ENCODE measurements around the gene ARVCF.

The ARVCF gene

DNA sequence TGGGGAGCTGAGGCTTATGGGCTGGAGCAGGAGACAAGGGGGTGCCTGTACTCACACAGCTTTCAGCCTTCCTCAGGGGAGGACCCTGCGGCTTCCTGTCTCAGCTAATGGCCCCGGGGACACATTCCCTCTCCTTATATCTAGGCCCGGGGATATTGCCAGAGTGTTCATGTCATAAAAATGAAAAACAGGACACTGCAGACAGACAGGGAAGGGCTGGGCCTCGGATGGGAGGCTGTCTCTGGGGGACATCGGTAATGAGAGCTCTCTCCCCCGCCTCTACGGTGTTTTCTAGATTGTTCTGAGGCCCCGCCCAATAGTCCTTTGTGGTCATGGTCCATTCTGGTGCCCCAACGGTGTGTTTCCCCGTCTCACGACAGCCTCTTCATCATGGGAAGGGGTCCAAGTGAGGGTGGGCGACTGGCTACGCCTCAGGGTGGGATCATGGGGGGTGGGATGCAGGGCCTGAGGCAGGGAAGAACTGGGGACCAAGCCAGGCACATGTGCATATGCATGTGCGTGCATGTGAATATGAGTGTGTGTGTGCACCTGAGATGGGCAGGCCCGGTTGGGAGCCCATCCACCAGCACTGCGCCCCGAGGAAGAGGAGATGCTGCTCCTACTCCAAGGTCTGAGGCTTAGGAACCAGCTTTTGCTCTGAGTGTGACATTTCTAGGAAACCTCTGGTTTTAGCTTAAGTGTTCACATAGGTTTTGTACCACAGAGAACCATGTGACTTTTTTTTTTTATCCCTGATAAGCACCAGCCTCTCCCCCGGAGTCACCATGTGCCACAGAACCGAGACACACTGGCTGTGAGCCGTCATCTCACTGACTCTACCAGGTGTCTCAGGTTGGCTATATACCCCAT lies 5.3 kb downstream of the ARVCF start:
- Histone ChIP-seq H3K36me3 (ENCODE audit: insufficient read depth, low read length) (no peaks in the 10 kb centered on the region), H3K9me3 (ENCODE audit: low read length) (no peaks in the 10 kb centered on the region), H3K4me3 (ENCODE audit: low read depth, low read length, poor library complexity, severe bottlenecking) (no peak overlapping the region), H2AFZ (ENCODE audit: low read length) (no peak overlapping the region), H3K4me1 (ENCODE audit: insufficient read depth, low read length, severe bottlenecking) (peaks cover 5% of the 10 kb centered on the region), H3K9ac (ENCODE audit: low read length) (no peak overlapping the region), H3K9me2 (ENCODE audit: low read depth, low read length) (no peaks in the 10 kb centered on the region), H3F3A (ENCODE audit: insufficient read depth, low read length) (no peaks in the 10 kb centered on the region), H3K27me3 (ENCODE audit: insufficient read depth, low read length) (no peaks in the 10 kb centered on the region), H4K20me1 (ENCODE audit: insufficient read depth, low read length) (no peaks in the 10 kb centered on the region), H3K4me2 (ENCODE audit: low read length) (no peak overlapping the region), H3K27ac (ENCODE audit: low read depth, low read length, poor library complexity, severe bottlenecking) (no peak overlapping the region), H3K79me2 (ENCODE audit: insufficient read depth, low read length) (no peaks in the 10 kb centered on the region)
- TF ChIP-seq EZH2 (IDR thresholded peaks at IDR 0.05; ENCODE audit: borderline replicate concordance, low read length) = no peak
- TF ChIP-seq, protein P1, sequence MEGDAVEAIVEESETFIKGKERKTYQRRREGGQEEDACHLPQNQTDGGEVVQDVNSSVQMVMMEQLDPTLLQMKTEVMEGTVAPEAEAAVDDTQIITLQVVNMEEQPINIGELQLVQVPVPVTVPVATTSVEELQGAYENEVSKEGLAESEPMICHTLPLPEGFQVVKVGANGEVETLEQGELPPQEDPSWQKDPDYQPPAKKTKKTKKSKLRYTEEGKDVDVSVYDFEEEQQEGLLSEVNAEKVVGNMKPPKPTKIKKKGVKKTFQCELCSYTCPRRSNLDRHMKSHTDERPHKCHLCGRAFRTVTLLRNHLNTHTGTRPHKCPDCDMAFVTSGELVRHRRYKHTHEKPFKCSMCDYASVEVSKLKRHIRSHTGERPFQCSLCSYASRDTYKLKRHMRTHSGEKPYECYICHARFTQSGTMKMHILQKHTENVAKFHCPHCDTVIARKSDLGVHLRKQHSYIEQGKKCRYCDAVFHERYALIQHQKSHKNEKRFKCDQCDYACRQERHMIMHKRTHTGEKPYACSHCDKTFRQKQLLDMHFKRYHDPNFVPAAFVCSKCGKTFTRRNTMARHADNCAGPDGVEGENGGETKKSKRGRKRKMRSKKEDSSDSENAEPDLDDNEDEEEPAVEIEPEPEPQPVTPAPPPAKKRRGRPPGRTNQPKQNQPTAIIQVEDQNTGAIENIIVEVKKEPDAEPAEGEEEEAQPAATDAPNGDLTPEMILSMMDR (IDR thresholded peaks at IDR 0.05; ENCODE audit: low read length) = no peak

DNA sequence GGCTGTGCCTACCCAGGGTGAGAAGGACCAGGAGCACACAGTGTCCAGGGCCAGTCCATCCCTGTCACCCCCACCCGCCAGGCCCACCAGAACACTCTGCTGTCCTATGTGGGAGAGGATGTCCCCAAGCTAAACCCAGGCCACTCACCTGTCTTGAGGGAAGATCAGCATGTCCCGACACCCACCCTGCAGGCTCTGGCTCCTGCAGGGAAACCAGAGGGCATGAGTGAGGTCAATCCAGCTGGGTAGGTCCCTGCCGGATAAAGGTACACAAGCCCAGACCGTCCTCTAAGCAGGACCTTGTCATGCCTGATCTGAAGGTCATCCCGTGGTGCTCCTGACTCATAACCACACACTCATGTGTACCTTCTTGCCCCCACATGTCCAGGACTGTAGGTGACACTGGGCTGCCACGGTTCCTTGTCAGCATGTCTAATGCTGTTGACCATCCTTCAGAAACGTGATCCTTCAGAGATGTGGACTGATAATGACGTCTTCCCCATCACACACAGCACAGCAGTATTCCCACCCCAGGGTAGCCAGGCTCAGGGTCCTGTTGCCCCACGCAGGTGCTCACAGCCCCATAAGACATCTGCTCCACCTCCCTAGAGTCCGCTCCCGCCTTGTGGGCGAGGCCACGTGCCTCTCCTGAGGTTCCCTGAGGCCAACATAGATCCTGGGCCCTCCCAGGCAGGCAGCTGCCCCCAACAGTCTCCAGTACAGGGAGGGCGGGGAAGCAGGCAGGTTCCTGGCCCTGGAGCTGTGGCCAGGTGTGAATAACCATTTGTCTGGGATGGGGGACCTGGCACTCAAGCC lies 6.1 kb downstream of the ARVCF start:
- H3K4me2 ChIP-seq (ENCODE audit: low read length) = no peak overlapping the region
- H3K27me3 ChIP-seq (ENCODE audit: insufficient read depth, low read length) = no peaks in the 10 kb centered on the region
- no peaks in the 10 kb centered on the region for H3K9me3 ChIP-seq (ENCODE audit: low read length)
- no peak overlapping the region for H3K4me3 ChIP-seq (ENCODE audit: low read depth, low read length, poor library complexity, severe bottlenecking)
- H3K4me1 ChIP-seq (ENCODE audit: insufficient read depth, low read length, severe bottlenecking) = no peaks in the 10 kb centered on the region
- no peak overlapping the region for H3K9ac ChIP-seq (ENCODE audit: low read length)
- H3K36me3 ChIP-seq (ENCODE audit: insufficient read depth, low read length) = no peaks in the 10 kb centered on the region
- no peak overlapping the region for H2AFZ ChIP-seq (ENCODE audit: low read length)
- H4K20me1 ChIP-seq (ENCODE audit: insufficient read depth, low read length) = no peaks in the 10 kb centered on the region
- no peak overlapping the region for H3K27ac ChIP-seq (ENCODE audit: low read depth, low read length, poor library complexity, severe bottlenecking)
- no peaks in the 10 kb centered on the region for H3K9me2 ChIP-seq (ENCODE audit: low read depth, low read length)
- no peak for TF ChIP-seq EZH2 (IDR thresholded peaks at IDR 0.05; ENCODE audit: borderline replicate concordance, low read length)
- TF ChIP-seq, protein P1 (IDR thresholded peaks at IDR 0.05; ENCODE audit: low read length) = no peak
- H3K79me2 ChIP-seq (ENCODE audit: insufficient read depth, low read length) = no peaks in the 10 kb centered on the region
- H3F3A ChIP-seq (ENCODE audit: insufficient read depth, low read length) = no peaks in the 10 kb centered on the region

GRCh38 chr22:20009582-20010306 lies 6.9 kb downstream of the ARVCF start:
- TF ChIP-seq EZH2 (IDR thresholded peaks at IDR 0.05; ENCODE audit: borderline replicate concordance, low read length) = no peak
- TF ChIP-seq, protein P1 (IDR thresholded peaks at IDR 0.05; ENCODE audit: low read length) = no peak
- no peaks in the 10 kb centered on the region for H3K4me1 ChIP-seq (ENCODE audit: insufficient read depth, low read length, severe bottlenecking)
- no peak overlapping the region for H3K4me3 ChIP-seq (ENCODE audit: low read depth, low read length, poor library complexity, severe bottlenecking)
- no peaks in the 10 kb centered on the region for H3K36me3 ChIP-seq (ENCODE audit: insufficient read depth, low read length)
- H3K79me2 ChIP-seq (ENCODE audit: insufficient read depth, low read length) = no peaks in the 10 kb centered on the region
- H3K9ac ChIP-seq (ENCODE audit: low read length) = no peak overlapping the region
- H3F3A ChIP-seq (ENCODE audit: insufficient read depth, low read length) = no peaks in the 10 kb centered on the region
- H3K4me2 ChIP-seq (ENCODE audit: low read length) = no peak overlapping the region
- no peaks in the 10 kb centered on the region; the same call in 1 of the 2 replicates for H3K27me3 ChIP-seq (ENCODE audit: insufficient read depth, low read length)
- no peaks in the 10 kb centered on the region for H3K9me2 ChIP-seq (ENCODE audit: low read depth, low read length)
- H3K9me3 ChIP-seq (ENCODE audit: low read length) = peaks cover 4% of the 10 kb centered on the region; the same call in 1 of the 2 replicates
- no peak overlapping the region for H3K27ac ChIP-seq (ENCODE audit: low read depth, low read length, poor library complexity, severe bottlenecking)
- H4K20me1 ChIP-seq (ENCODE audit: insufficient read depth, low read length) = no peaks in the 10 kb centered on the region
- no peak overlapping the region for H2AFZ ChIP-seq (ENCODE audit: low read length)

Measured in OCI-LY1 (cell line).